ENCODE measurements around the gene KITLG.
"Not testable (repeated sequence)": the region's sequence is repeated elsewhere in the genome, so short reads cannot be mapped to it uniquely, and the experiment has no call there.

Gene KITLG

GRCh38 chr12:88472775-88473174 is 107.5 kb downstream of the KITLG start:
- DNase-seq: no peak

DNA sequence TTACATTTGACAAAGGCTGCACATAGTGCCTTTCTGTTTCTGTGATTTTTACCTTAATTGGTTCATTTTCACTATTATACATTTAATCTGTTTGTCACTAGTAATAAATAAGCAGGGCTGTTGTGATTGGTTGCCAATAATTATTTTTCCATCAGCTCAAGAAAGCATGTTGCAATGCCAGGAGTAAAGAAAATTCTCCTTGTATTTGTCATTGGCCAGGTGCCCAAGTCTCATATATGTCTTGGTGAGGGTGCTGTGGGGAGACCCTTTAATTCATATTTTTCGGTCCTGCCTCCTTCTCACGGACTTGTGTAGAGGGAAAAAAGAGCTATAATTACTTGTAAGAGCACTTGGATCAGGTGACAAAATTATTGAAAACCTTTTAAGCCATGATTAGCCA is 108.0 kb downstream of the KITLG start:
- no peak for DNase-seq

GRCh38 chr12:88471331-88472045 is 108.8 kb downstream of the KITLG start:
- DNase-seq: no peak

DNA sequence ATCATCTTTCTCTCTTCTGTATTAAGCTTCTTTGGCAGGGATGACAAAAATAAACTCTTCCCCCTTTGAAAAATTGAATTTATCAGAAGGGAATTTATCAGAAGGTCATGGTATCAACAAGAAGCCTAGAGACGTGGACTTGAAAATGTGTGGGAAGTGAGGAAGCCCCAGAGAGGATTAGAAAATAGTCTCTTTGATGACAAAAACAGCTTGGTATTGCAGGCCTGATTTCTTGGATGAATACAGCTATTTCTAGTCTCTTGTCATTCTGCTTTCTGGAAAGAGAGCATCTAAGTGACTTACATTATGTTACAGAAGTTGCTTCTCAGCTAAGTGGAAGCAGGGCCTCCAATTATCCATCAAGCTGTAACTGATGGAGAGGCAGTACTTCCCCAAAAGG is 111.1 kb downstream of the KITLG start:
- DNase-seq: no peak

GRCh38 chr12:88468581-88468980 is 111.7 kb downstream of the KITLG start:
- no peak for DNase-seq

DNA sequence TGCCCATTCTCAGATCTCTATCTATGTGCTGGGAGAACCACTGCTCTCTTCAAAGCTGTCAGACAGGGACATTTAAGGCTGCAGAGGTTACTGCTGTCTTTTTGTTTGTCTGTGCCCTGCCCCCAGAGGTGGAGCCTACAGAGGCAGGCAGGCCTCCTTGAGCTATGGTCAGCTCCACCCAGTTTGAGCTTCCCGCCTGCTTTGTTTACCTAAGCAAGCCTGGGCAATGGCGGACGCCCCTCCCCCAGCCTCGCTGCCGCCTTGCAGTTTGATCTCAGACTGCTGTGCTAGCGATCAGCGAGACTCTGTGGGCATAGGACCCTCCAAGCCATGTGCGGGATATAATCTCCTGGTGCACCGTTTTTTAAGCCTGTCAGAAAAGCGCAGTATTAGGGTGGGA is 113.6 kb downstream of the KITLG start:
- DNase-seq: not testable (repeated sequence)

DNA sequence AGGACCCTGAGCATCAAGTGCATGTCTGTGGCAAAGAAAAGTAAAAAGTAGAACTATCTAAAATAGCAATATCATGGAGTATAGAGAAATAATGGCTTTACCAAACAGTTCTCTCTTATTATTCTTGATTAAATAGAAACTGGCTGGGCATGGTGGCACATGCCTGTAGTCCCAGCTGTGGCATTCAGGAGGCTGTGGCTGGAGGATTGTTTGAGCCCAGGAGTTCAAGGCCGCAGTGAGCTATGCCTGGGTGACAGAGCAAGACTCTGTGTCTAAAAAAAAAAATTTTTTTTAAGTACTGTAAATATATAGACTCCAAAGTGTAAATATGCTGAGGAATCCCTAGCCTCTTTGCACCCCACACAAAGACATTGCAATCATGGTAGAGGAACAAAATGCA is 121.9 kb downstream of the KITLG start:
- no peak for DNase-seq

DNA sequence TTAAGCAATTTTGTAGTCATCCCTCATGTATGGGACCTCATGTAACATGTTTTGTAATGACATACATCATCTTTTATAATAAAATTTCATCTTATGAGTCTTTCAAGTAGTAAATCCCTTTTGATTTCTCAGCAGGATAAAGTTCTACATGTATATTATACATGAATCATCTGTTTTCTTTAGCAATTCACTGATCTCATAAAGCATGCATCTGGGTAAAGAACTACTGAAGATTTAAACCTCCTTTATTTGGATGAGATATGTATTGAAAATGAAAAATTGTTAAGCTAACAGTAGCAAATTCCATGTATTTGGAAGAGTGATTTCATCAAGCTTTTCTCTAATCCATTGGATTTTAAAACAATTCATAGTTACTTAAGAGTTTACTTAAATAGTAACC is 126.9 kb downstream of the KITLG start:
- no peak for DNase-seq

DNA sequence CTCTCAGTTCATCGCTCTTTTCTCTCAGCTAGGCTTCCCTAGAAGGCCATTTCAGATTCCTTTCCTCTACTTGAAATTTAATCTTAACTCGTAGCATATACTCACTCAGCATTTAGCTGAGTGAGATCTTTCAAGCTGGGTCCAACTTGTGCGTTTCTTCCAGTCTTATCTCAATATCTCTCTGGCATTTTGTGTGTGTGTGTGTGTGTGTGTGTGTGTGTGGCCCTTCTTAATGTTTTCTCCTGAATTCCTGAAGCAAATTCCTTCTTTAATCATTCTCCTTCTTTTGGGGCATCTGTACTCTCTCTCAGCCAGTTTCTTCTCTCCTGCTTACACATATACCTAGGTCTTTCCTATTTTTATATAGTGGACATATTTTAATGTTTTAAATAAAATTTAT is 129.1 kb downstream of the KITLG start:
- DNase-seq: no peak

DNA sequence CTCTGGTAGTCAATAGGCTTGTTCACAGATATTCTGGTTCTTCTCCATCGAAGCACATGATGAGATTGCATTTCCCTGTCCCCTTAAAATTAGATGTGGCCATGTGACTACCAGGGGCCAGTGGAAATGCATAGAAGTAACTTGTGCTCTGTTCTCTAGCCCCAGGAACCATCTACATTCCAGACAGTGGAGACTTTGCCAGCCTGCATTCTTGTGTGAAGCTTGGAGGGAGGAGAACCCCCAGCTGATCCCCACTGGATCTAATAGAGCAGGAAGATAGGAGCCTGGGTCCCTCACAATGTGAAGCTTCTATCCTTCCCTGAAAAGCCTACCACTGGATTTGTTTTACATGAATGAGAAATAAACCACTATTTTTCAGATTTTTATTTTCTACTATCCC is 130.1 kb downstream of the KITLG start:
- no peak for DNase-seq

- peak; percentile 59 to 73 for DNase-seq
These were observed 131.8 kb downstream of the KITLG start for GRCh38 chr12:88448337-88448915.

DNA sequence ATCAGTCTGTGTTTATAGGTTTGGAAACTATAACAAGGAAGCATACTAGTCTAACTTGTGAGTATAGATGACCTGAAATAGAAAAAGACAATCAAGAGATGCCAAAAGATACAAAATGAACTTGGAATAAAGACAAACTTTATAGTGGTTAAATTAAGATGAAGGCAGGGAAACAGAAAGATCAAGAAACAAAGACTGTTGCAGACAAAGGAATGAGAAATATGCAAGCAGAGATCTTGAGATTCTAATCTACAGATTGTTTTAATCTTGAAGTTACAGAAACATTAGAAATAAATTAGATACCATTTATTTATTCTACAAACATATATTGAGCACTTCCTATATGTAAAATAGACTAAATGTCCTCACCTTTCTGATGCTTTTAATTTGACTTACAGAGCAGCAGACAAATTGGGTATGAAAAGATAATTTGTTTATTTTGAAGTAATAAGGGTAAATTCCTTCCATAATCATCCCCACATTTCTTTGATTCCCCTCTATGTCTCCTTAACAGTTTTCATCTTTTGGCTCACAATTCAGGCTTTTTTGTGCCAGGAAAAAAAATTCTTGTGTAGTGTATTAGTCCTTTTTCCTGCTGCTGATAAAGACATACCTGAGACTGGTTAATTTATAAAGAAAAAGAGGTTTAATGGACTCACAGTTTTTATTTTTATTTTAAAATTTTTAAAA is 134.4 kb downstream of the KITLG start:
- no peak for DNase-seq

DNA sequence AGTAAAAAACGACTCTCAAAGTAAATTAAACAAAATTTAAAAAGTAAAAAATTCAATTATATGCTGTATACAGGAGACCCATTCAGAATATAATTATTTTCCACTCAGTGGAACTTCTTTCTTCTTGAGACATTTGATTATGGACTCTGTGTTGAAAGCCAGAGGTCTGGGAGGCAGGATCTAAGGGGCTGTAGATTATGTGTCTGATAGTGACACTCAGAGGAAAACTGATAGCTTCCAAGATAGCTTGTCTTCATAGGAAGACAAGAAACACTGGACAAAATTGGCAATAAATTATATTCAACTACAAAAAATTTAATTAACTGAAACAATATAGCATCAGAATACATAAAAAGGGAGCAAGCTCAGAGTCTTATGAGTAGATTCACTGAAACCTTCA is 135.8 kb downstream of the KITLG start:
- no peak for DNase-seq
